Stimulated activated CD8-positive, alpha-beta memory T cell treated with anti-CD3 and anti-CD28 coated beads, Interleukin-4, amount 100 ng/mL, for 1 hour (primary cell): ENCODE measurements around the gene CALCOCO1.
"Not testable (repeated sequence)": the region's sequence is repeated elsewhere in the genome, so short reads cannot be mapped to it uniquely, and the experiment has no call there.

Experiments used
- DNase-seq, 2 donors: peaks; one replicate each; pipeline ENCODE4 v3.0.0-alpha.2; 2020; ENCODE audit warnings: low read depth in 2 of 2, low spot score in 1 of 2

CALCOCO1 gene

DNA sequence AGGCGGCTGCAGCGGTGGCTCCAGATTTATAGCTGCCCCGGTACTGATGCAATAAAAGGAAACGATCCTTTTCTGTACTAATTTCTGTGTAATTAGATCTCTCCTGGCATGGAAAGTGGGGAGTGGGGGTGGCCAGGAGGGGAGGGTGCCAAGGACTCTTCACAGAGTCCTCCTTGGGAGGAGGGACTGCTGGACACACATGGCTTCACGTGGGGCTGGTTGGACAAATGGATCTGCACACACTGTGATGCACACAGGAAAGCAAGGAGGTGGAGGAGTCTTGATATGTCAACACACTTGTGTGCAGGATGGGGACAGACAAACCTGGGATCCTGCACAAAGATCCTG, 27.6 kb downstream of the CALCOCO1 start:
- DNase-seq = no peak

DNA sequence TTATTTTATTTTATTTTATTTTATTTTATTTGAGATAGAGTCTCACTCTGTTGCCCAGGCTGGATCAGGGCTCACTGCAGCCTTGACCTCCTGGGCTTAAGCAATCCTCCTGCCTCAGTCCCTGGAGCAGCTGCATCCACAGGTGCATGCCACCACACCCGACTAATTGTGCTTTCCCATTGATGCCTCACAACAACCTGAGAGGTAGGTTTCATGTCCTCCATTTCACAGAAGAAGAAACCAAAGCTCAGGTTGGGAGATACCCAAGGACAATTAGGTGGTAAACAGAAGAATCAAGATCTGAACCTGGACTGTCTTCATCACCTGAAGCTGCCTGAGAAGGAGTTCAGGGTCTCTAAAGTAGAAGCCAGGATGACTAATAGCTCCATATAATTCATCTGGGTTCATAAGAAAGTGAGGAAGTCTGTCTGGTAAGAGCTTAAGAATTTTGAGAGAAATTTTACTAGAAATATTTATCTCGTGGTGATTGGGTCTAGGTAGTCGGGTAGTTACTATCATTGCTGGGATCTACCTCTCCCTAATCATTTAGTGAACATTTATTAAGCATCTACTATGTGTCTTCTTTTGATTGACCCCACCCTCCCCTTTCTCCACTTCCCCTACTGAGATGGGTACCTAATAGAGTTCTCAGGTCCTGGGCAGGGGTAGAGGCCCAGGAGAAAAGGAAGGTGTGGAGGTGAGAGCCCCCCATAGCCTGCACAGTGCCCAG, 28.1 kb downstream of the CALCOCO1 start:
- no peak for DNase-seq

DNA sequence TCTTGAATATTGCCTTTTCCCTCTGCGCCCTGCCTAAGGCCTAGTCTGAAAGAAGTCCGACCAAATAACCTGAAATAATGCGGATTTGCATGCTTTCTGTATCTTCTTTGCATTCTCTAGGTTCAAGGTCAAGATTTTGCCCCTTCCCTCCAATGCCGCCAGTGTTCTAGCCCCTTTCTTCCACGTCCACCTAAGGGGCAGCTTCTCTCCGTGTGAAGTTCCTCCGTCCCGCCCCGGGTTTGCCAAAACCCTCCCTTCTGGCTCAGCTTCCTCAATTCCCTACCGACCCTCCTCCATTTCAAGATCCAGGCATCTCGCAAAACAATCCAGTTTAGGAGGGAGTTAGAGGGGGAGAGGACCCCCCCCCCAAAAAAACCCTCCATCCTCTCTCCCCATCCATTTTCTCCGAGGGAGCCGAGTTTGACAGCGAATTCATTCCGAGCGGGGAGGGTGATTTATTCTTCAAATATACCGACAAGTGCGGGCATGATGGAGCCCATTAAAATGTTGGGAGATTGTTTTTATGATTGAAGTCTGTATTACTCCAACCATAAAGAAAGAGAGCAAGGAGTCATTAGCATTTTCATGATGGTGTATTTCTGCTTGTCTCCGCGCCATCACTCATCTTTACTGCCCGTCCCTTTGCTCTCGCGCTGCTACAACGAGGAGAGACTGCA, 30.5 kb downstream of the CALCOCO1 start:
- DNase-seq = no peak

DNA sequence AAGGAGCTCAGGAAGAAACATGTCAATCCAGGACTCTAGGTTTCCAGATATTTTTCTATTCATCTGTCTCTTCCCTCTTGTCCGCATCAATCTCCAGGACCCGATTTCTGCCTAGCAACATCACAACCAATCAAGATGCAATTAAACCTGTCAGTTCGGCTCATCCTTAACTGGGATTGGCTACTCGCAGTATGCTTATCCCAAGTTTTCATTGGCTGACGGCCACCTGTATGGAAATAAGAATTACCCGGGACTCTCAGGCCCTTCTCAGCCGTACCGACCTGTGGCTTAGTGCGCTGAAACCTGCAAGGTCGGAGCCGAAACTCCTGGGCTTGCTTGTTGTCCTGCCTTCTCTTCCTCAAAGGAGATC, 31.0 kb downstream of the CALCOCO1 start:
- no peak for DNase-seq

DNA sequence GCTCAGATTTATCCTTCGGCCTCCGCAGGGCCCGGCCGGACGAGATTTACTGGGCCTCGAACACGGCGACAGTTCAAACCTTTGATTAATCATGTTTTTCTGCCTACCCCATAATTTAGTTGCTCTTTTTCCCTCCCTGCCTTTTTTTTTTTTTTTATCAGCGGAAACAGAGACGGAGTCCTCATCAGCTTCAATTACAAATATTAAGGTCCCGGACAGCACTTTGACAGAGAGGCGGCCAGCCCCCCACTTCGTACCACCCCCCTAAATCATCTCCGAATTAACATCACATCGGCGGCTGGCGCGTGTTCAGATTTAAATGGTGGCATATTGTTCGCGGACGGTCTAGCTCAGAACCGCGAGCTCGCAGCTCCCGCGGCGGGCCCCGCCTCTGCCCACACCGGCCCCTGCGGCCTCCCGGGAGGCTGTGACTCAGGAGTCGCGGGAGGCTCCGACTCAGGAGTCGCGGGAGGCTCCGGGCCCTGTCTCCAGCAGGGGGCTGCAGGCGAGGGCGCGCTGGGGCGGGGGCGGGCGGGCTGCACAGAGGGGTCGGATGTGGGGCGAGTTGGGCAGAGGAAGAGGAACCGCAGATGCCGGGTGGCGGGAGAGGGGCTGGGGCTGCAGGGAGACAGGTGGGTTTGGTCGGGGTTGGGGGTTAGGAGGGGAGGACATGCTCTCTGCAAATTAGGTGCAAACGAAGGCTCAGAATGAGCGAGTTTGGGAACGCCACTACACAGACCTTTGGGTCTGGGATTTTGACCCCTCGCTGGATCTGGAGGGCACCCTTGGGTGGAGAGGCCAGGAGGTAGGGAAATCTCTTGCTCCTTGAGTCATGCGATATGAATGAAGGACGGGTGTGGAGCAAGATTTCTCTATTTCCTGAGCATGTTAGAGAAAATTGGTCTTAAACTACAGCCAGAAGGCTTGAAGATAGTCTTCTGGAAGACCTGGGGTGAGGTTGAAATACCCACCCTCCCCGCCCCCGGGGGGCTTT, 31.8 kb downstream of the CALCOCO1 start:
- no peak for DNase-seq

DNA sequence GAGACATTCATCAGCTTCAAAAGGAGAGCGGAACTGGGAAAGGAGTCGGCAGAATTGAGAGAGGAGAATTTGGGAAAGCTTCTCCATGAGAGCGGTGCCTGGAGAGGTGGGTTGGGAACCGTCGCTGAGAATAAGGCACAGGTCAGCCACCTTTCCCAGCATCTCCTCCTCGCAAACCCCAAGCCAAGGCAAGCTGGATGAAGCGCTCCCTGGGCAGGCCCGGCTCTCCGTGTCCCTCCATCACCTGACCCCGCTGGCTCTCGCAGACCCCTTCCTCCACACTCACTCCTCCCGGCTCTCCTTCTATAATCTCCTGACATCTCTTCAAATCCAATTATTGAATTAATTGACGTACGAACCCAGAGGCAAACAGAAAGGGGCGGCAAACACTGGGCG, 32.5 kb downstream of the CALCOCO1 start:
- no peak for DNase-seq

DNA sequence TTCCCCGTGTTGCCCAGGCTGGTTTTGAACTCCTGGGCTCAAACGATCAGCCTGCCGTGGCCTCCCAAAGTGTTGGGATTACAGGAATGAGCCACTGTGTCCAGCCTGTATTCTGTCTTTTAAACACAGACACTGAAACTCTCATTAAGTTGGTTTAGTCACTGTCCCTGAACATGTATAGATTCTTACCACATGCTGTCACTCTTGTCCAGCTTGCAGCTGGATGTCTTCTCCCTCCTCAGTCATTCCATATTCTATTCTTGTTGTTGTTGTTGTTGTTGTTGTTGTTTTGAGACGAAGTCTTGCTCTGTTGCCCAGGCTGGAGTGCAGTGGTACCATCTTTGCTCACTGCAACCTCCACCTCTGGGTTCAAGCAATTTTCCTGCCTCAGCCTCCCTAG, 39.1 kb downstream of the CALCOCO1 start:
- no peak for DNase-seq

DNA sequence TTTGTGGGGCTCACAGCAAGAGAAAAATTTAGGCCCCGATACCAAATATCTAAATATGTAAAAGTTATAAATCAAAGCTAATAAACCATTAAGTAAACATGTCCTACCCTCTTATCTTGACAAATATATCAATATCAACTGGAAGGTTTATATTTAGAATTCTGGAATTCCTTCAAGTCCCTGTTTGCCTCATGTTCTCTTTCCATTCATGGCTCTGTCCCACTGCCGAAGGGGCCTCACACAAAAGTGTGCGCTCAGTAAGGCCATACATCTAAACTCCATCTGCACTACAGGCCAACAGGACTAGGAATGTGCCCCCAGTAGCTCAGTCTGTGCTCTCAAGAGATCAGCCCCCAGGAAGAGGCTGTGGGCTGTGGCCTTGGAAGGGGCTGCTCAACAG, 40.8 kb downstream of the CALCOCO1 start:
- DNase-seq = no peak

DNA sequence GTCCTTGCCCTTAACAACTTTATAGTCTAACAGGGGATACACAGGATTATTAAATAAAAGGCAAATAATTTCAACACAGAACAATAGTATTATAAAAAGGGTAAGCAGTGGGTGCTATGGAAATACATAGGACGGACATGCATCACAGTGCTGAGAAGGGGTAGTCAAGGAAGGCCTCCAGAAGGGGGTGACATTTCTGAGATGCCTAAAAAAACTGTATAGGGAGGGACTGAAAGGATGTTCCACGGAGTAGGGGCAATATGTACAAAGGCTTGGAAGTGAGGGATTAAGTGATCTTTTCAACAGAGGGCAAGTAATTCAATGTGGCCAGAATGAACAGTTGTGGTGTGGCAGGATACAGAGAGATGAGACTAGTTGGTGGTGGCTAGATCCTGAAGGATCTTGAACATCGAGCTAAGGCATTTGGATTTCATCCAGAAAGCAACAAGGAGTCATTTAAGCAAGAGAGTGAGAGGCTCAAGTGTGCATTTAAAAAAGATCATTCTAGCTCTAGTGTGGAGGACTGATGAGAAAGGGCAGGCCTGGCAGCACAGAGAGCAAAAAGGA, 42.5 kb downstream of the CALCOCO1 start:
- no peak for DNase-seq

DNA sequence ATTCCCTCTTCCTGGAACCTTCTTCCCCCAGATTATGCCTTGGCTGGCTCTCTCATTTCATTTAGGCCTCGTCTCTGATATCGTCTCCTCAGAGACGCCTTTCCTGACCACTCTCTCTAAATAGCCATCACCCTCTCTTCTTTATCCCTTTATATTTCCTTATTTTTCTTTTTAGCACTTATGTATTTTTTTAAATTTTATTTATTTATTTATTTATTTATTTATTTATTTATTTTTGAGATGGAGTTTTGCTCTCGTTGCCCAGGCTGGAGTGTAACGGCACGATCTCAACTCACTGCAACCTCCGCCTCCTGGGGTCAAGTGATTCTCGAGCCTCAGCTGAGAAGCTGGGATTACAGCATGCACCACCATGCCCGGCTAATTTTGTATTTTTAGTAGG, 43.3 kb downstream of the CALCOCO1 start:
- DNase-seq = no peak

DNA sequence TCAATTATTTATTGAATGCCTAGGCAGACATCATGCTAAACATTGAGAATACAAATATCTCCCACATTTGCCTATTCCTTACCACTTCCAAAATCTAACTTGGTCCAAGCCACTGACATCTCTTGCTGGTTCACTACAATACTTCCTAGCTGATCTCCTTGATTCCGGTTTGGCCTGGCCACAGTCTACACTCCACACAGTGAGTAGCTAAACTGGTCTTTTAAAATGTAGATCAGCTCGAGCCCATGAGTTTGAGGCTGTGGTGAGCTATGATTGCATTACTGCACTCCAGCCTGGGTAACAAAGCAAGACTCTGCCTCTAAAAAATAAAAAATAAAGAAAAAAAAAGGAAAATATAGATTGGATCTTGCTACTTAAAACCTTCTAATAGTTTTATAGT, 43.8 kb downstream of the CALCOCO1 start:
- no peak for DNase-seq

DNA sequence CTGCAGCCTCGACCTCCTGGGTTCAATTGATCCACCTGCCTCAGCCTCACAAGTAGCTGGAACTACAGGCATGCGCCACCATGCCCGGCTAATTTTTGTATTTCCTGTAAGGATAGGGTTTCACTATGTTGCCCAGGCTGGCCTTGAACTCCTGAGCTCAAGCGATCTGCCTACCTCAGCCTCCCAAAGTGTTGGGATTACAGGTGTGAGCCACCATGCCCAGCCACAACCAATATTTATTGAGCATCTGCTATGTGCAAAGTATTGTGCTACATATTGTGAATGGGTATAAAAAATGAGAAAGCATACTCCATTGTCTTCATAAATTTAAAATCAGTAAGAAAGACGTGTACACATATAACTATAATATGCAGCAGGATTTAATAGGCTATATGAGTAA, 47.2 kb downstream of the CALCOCO1 start:
- DNase-seq = not testable (repeated sequence)

DNA sequence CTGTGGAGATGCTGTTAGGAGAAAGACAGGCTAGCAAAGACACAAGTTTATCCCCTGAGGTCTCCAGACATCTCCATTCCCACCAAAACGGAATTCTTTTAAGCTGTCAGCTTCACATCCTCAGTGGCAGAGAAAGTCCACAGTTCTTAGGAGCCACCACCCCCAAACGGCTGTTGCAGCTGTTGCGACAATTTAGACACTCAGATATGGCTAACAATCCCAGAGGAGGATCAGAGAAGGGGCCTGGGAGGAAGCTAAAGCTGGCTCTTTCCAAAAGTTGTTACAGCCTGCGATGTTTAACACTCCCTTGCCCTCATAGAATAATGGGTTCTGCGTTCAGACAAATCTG, 49.5 kb downstream of the CALCOCO1 start:
- no peak for DNase-seq

DNA sequence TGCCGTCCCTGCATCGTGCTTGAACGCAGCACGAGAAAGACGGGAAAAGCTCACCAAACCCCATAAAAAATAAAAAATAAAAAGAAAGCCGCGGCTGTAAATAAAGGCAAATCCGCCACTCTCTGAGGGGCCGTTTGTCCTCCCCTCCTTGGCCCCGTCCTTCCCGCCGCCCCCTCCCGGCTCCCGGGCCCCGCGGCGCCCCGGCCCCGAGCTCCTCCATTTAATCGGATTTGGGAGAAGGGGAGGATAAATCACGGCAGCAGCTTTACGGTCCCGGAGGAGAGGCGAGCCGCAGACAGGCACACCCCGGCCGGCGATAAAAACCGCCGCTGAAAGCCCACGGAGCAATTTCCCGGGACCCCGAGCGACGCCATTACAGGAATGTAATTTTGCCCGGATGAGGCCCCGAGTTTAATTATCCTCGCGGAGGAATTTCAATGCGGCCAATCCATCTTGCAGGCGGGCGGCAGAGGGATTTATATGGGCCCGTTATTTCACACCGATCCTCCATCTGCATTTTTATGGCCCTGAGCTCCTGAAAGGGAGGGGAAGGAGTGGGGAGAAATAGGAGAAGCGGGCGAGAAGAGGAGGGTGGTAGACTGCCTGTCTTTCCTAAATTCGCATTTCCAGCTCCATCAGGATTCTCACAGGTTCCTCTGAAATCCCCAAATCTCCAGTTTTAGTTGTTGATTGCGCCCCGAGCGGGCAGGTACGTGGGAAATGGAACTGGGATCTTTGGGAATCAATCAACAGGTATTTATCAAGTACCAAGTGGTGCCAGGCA, 50.0 kb downstream of the CALCOCO1 start:
- DNase-seq = no peak

DNA sequence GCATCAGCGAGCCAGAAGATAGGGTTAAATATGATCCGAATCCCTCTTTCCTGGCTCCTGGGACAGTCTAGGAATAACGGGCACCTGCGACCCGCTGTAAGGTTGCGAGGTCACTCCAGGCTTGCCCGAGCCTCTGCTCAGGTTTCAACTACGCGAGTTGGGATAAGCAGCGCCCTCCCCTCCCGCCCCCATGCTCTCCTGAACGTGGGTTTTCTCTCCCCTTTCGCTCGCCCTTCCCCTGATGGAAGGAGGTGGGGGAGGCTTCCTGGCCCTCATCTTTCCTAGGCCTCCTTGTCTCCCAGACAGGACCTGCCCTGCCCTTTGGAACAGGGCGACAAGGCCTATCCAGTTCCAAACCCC, 50.6 kb downstream of the CALCOCO1 start:
- no peak for DNase-seq

DNA sequence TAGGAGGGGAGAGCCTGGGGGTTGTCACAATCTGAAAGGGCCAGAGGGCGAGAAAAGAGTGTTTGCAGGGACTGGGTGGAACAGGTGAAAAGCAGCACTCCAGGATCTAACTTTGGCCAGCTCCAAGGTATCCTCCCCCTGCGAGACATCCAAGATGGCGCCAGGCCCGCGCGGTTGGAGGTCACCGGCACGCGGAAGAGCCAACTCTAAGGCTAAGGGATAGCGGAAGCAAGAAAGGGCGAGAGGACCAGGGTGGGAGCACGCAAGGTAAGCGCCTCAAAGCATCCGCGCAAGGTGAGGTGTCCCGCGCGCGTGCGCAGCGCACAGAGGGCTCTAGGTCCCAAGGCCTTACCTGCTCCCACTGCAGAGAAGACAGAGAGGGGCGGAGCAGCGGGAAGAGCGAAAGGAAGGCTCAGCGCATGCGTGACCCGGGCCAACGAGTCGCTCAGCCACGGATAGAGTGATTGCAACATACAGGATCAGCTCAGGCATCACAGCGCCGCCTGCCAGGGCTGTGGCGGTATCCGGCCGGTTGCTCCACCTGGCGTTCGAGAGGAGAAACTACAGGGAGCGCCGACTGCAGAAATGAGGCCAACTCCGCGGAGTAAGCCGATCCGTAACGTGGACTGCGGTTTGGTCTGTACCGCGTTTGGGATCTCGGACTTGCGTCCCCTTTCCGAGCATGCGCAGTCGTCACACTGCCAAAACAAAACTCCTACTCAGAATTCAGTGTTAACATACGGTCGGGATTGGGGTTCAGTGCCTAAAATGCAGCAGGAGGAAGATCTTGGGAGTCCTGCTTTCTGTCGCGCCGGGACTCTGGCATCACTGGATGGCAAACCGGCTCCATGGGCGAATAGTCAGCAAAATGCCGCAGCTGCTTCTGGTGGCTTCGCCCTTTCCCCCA, 51.3 kb downstream of the CALCOCO1 start, which contains the start of gene ATP5MC2:
TSS of gene ATP5MC2 (minus strand) at position 383 of the 907 bp plus-strand sequence. CDS start 3,469 bp downstream, outside the sequence.
- peak; percentile 93 to 96 for DNase-seq

DNA sequence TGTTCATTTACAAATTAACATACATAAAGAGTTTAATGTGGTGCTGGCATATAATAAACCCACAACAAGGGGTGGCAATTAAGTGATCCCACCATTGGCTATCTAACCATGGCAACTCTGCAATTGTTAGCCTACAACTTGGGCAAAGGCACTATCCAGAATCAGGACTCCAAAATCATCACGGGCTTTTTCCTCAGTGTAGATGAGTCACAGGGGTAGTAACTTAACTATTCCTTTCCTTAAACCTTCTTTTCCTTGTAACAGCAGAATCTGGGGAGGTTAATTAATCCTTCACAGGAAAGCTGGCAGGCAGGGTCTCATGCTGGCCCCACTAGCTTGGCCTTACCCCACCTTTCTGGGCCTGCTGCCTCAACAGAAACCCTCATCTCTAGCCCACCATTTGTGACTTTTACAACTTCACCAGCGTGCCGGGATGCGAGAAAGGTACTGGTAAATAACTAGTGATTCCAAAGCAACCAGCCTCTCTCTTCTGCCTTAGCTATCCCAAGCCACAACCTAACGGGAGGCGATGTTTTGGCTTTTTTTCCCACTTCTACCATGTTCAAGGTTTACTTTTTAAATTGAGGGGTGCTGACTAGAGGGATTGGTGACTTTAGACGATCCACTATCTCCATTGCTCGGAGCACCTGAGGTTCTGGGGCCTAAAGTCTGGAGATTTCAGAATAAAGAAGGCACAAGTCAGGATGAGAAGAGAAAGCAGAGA, 52.1 kb downstream of the CALCOCO1 start:
- no peak for DNase-seq

DNA sequence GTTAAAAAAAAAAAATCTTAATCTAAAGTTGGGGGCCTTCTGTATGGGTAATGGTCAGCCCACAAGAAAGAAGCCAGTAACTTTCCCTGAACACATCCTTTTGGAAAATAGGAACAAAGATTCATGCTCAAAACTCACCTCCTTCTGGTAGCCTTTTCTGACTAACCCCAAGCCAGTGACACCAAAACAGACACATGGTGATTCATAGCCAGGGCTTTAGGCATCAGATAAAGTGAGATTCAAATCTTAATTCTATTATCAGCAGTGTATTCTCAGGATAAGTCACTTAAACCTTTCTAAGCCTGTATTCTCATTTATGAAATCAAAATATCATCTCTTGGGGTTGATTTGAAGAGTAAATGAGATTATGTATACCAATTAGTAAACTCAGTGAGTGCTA, 56.3 kb downstream of the CALCOCO1 start:
- DNase-seq = no peak

DNA sequence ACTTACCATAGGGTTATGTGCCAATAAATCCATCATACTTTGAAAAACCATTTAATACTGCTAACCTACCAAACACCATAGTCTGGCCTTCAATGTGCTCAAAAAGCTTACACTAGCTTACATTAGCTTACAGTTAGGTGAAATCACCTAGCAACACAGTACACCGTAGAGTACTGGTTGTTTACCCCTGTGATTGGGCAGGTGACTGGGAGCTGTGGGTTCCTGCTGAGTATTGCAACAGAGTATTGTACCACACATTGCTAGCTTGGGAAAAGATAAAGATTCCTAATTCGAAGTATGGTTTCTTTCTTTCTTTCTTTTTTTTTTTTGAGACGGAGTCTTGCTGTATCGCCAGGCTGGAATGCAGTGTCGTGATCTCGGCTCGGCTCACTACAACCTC, 56.9 kb downstream of the CALCOCO1 start:
- DNase-seq = no peak
